Lung (tissue), 16 donors: ENCODE data around the gene PDPK1. TPM values are rescaled to one million over a fixed set of nuclear protein-coding genes. Genes with fewer than 3 reads are reported as not detected.

Experiments
- ATAC-seq: fragments of 200-7000 bp; cut with Tn5 transposase; one replicate; pipeline ENCODE4 v1.9.1; 2020; ENCODE audit warnings: moderate number of reproducible peaks; ENCODE audit not compliant: insufficient read depth, low FRiP score
- DNase-seq, 3 donors: peaks; one replicate each; pipeline ENCODE4 v3.0.0-alpha.2; 2013 to 2017
- H3K27ac ChIP-seq, 2 donors: one replicate each; pipeline ENCODE4 v1.5.1; 2013; ENCODE audit warnings: mild to moderate bottlenecking in 2 of 2, moderate library complexity in 2 of 2, control low read depth in 1 of 2, inconsistent platforms in 1 of 2, low read depth in 1 of 2, low read length in 1 of 2
- H3K27me3 ChIP-seq, 3 donors: one replicate each; pipeline ENCODE4 v1.5.1; 2013; ENCODE audit warnings: low read length in 2 of 3; ENCODE audit not compliant: control insufficient read depth in 3 of 3, insufficient read depth in 3 of 3
- H3K36me3 ChIP-seq, 4 donors: one replicate each; pipeline ENCODE4 v1.5.1; 2013; ENCODE audit warnings: low read length in 4 of 4, mild to moderate bottlenecking in 1 of 4, moderate library complexity in 1 of 4; ENCODE audit not compliant: control insufficient read depth in 4 of 4, insufficient read depth in 4 of 4
- H3K4me1 ChIP-seq, 5 donors: one replicate each; pipeline ENCODE4 v1.5.1; 2013; ENCODE audit warnings: low read length in 5 of 5, mild to moderate bottlenecking in 2 of 5, moderate library complexity in 1 of 5; ENCODE audit not compliant: control insufficient read depth in 5 of 5, insufficient read depth in 5 of 5
- H3K4me3 ChIP-seq: one replicate; pipeline ENCODE4 v1.5.1; 2013; ENCODE audit warnings: mild to moderate bottlenecking, control low read depth, moderate library complexity
- H3K9ac ChIP-seq, 2 donors: one replicate each; pipeline ENCODE4 v1.5.1; 2013; ENCODE audit warnings: low read length in 2 of 2, control low read depth in 1 of 2; ENCODE audit not compliant: insufficient read depth in 1 of 2
- H3K9me3 ChIP-seq, 4 donors: one replicate each; pipeline ENCODE4 v1.5.1; 2013; ENCODE audit warnings: low read length in 3 of 4, mild to moderate bottlenecking in 1 of 4, moderate library complexity in 1 of 4; ENCODE audit not compliant: control insufficient read depth in 4 of 4, insufficient read depth in 3 of 4
- WGBS, 2 donors: extraction: QIAGEN DNeasy Blood & Tissue Kit; methylation state at CpG; one replicate each; pipeline ENCODE4 v1.1.7; 2013; 5-methylcytosine and 5-hydroxymethylcytosine counted together
- long read RNA-seq, 5 donors: transcript quantifications; one replicate each; lab custom pipeline, GENCODE V29; 2026
- polyA plus RNA-seq, 2 donors: library from polyadenylated mRNA; stranded (reverse); fragments of 200-250 nt; gene quantifications; one replicate each; pipeline ENCODE4 v1.2.1, GENCODE V29; 2013
- total RNA-seq, 2 donors: library from RNA; depleted of rRNA in 1 of 2; stranded (reverse); fragments of >200 nt in 1 of 2; gene quantifications; one replicate each; pipeline ENCODE4 v1.2.1, GENCODE V29; 2014 to 2021
- TF ChIP-seq, protein P1 (sequence below): IDR thresholded peaks from 2 replicates; pipeline ENCODE4 v1.5.1; 2012; ENCODE audit warnings: mild to moderate bottlenecking; ENCODE audit errors: control extremely low read depth, extremely low read depth
- donor health status: control.
- donor health status: control.
- donor health status: Bipolar disorder and iron deficiency.
- donor health status: healthy.
- donor health status: DM: yes; HTN: yes; CAD: no.

The PDPK1 gene
- total RNA-seq (10 to 100 TPM; 35.0 to 79.0 TPM), polyA plus RNA-seq (10 to 100 TPM; 16.7 to 32.6 TPM)
- long read RNA-seq, donor 1, full-length matches to known transcripts = 6 of 21 reads
- long read RNA-seq, donor 1, partial matches to known transcripts = 15 of 21 reads
- long read RNA-seq, donor 1, other reads (novel, unspliced or antisense) = 0 of 21 reads
- long read RNA-seq, donor 2, full-length matches to known transcripts = 2 of 7 reads
- long read RNA-seq, donor 2, partial matches to known transcripts = 5 of 7 reads
- long read RNA-seq, donor 2, other reads (novel, unspliced or antisense) = 0 of 7 reads
- long read RNA-seq, donor 3, full-length matches to known transcripts = 3 of 3 reads
- long read RNA-seq, donor 3, partial matches to known transcripts = 0 of 3 reads
- long read RNA-seq, donor 3, other reads (novel, unspliced or antisense) = 0 of 3 reads
- long read RNA-seq, donor 4, full-length matches to known transcripts = 2 of 8 reads
- long read RNA-seq, donor 4, partial matches to known transcripts = 6 of 8 reads
- long read RNA-seq, donor 4, other reads (novel, unspliced or antisense) = 0 of 8 reads
- long read RNA-seq, donor 5, full-length matches to known transcripts = 7 of 7 reads
- long read RNA-seq, donor 5, partial matches to known transcripts = 0 of 7 reads
- long read RNA-seq, donor 5, other reads (novel, unspliced or antisense) = 0 of 7 reads

DNA sequence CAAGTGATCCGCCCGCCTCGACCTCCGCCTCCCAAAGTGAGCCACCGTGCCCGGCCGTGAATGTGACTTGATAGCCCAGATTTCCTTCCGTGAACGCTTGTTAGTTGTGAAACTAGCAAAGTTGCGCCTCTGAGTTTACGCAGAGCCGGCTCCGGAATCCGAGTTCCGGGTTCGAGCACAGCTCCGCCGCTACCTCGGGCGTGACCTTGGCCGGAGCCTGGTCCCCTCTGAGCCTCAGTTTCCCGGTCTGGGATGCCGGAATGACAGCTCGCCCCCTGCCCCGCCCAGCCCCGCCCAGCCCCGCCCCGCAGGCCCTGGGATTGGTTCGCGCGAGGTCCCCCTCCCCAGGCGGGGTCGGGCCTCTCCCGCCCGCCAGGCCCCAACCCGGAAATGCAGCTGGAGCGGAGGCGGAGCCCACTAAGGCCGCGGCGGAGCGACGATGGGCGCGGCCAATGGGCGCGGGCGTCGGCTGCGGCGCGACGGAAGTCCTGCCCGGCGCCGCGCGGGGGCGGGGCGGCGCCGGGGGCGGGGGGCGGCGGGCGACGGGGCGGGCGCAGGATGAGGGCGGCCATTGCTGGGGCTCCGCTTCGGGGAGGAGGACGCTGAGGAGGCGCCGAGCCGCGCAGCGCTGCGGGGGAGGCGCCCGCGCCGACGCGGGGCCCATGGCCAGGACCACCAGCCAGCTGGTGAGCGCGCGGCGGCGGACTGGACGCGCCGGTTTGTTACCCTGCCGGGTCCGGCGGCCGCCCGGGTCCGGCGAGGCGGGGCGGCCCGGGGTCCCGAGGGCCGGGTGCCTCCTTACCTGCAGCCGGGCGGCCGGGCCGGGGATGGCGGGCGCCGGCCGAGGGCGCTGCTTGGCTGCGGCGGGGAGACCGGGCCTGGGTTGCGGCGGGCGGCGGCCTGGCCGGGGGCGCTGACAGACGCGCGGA, at the start of gene PDPK1:
Gene PDPK1, plus strand, starts transcription at position 571 of the 929 bp plus-strand sequence. Its CDS starts 92 bp downstream, at position 663.
- peak within 1 kb of the TSS; percentile 88 to 97 for H3K27ac ChIP-seq
- peak; percentile 96 to 98 (median 97) for DNase-seq
- peak within 1 kb of the TSS in 1 of 2 donors; percentile 32 for H3K9ac ChIP-seq
- no peaks in the 10 kb centered on the region for H3K9me3 ChIP-seq
- TF ChIP-seq, protein P1, sequence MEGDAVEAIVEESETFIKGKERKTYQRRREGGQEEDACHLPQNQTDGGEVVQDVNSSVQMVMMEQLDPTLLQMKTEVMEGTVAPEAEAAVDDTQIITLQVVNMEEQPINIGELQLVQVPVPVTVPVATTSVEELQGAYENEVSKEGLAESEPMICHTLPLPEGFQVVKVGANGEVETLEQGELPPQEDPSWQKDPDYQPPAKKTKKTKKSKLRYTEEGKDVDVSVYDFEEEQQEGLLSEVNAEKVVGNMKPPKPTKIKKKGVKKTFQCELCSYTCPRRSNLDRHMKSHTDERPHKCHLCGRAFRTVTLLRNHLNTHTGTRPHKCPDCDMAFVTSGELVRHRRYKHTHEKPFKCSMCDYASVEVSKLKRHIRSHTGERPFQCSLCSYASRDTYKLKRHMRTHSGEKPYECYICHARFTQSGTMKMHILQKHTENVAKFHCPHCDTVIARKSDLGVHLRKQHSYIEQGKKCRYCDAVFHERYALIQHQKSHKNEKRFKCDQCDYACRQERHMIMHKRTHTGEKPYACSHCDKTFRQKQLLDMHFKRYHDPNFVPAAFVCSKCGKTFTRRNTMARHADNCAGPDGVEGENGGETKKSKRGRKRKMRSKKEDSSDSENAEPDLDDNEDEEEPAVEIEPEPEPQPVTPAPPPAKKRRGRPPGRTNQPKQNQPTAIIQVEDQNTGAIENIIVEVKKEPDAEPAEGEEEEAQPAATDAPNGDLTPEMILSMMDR = no peak
- H3K27me3 ChIP-seq = no peaks in the 10 kb centered on the region
- peak within 1 kb of the TSS; percentile 92 for H3K4me3 ChIP-seq
- WGBS, 2 donors = 0% methylated on average over 96 to 126 of the region's 126 CpGs
- H3K36me3 ChIP-seq = peaks cover 0 to 3% (median 0%) of the 10 kb centered on the region in 4 donors
- peaks cover 2 to 13% (median 5%) of the 10 kb centered on the region in 5 donors for H3K4me1 ChIP-seq
- peak; percentile 92 for ATAC-seq

DNA sequence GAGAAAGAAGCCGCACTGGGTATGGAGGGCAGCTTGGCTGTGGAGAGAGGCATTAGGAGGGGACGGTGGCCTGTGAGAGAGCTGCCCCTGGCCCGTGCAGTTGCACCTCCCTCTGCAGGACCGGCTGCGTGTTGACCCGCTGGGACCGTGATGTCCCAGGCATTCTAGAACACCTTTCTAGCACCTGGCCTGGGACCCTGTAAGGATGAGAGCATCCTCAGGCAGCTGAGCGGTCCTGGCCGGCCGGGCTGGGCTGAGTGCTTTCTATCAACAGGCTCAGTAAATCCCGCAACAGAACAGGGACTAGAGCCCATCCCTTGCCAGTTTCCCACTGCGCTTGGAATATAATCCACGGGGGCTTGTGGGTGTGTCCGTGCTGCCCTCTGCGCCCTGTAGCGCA, 48.2 kb upstream of the PDPK1 start:
- Histone ChIP-seq H3K4me3 (no peak overlapping the region), H3K4me1 (peaks cover 0 to 26% (median 4%) of the 10 kb centered on the region in 5 donors), H3K27me3 (no peaks in the 10 kb centered on the region), H3K27ac (no peak overlapping the region), H3K9ac (no peak overlapping the region), H3K9me3 (no peaks in the 10 kb centered on the region), H3K36me3 (peaks cover 0 to 6% (median 2%) of the 10 kb centered on the region in 4 donors)
- DNase-seq = no peak
- ATAC-seq = no peak
- TF ChIP-seq, protein P1 = no peak
- 96 to 97% methylated on average over 16 of the region's 16 CpGs for WGBS, 2 donors

DNA sequence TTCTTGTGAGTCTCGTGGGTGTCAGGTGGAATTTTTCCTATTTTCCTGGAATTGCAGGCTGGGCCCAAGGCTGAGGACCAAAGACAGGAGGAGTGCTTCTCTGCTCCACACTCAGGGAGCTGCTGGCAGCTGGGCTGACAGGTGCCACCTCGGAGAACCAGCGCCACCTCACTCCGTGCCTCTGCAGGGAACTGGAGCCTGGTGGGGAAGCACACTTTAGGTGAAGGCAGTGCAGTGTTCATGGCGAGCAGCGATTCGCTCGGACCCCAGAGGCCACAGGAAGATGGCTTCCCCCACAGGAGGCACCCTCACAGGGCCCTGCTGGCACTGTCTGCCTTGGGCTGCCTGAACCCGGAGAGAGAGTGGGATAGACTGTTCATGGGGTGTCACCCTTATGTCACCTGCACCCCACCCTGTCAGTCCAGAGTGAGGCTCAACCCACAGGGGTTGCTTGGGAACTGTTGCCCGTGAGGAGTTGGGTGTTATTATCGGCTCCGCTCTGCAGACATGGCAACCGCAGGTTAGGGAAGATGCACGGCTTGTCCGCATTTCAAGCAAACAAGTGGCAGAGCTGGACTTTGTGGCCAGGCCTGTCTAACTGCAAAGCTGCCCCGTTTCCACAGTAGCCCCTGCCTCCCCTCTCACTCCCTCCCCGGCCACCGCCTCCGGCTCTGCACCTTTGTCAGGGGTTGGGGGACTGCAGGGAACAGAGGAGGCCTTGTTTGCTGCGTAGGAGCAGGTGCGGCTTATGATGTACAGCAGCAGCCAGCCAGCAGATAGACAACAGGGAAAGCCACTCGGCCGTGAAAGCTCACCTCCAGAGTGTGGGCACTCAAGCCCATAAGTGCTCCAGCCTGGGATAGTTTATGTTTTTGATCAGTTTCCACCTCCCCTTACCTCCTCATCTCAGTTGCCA, 47.4 kb upstream of the PDPK1 start:
- H3K9ac ChIP-seq = no peak overlapping the region
- H3K36me3 ChIP-seq = peaks cover 0 to 6% (median 2%) of the 10 kb centered on the region in 4 donors
- TF ChIP-seq, protein P1 = no peak
- H3K4me1 ChIP-seq = peaks cover 0 to 18% (median 0%) of the 10 kb centered on the region in 5 donors
- H3K9me3 ChIP-seq = no peaks in the 10 kb centered on the region
- H3K27ac ChIP-seq = no peak overlapping the region
- H3K4me3 ChIP-seq = no peak overlapping the region
- no peaks in the 10 kb centered on the region for H3K27me3 ChIP-seq
- ATAC-seq (no peak), DNase-seq (peak in 2 of 3 donors; percentile 47 to 60)
- 90 to 91% methylated on average over 23 of the region's 23 CpGs for WGBS, 2 donors
